Tibial nerve (tissue), 4 donors: Measurements from ENCODE around the gene LMBR1.

Source experiments
- CTCF ChIP-seq, 5 experiments: fragments of 200-600 bp in 3 of 5; fragments of 450-650 bp in 2 of 5; sonication (generic) in 3 of 5; IDR thresholded peaks; one replicate each; pipeline ENCODE4 v1.5.1; 2016 to 2019; ENCODE audit warnings: antibody characterized with exemption in 5 of 5, mild to moderate bottlenecking in 3 of 5, moderate library complexity in 2 of 5
- EP300 ChIP-seq, 2 donors: sonication (generic); formaldehyde crosslinking; IDR thresholded peaks; one replicate each; pipeline ENCODE4 v1.6.1; 2017; ENCODE audit warnings: antibody characterized with exemption in 2 of 2, mild to moderate bottlenecking in 1 of 2
- POLR2A ChIP-seq, 2 donors: fragments of 450-650 bp; IDR thresholded peaks; one replicate each; pipeline ENCODE4 v1.6.1; 2017; ENCODE audit warnings: antibody characterized with exemption in 2 of 2, mild to moderate bottlenecking in 2 of 2, moderate library complexity in 2 of 2

- no peak for TF ChIP-seq CTCF (IDR thresholded peaks at IDR 0.05)
- TF ChIP-seq POLR2A (IDR thresholded peaks at IDR 0.05) = no peak
- TF ChIP-seq EP300 (IDR thresholded peaks at IDR 0.05) = no peak
These were observed 99.6 kb downstream of the LMBR1 start for GRCh38 chr7:156793334-156793733.
